CD4-positive, alpha-beta T cell treated with Interleukin-4 for 4 hours (primary cell): Measurements from ENCODE around the gene SRRD.

ENCODE experiments used
- DNase-seq: peaks from one replicate; pipeline ENCODE4 v3.0.0-alpha.2; 2020

SRRD gene

DNA sequence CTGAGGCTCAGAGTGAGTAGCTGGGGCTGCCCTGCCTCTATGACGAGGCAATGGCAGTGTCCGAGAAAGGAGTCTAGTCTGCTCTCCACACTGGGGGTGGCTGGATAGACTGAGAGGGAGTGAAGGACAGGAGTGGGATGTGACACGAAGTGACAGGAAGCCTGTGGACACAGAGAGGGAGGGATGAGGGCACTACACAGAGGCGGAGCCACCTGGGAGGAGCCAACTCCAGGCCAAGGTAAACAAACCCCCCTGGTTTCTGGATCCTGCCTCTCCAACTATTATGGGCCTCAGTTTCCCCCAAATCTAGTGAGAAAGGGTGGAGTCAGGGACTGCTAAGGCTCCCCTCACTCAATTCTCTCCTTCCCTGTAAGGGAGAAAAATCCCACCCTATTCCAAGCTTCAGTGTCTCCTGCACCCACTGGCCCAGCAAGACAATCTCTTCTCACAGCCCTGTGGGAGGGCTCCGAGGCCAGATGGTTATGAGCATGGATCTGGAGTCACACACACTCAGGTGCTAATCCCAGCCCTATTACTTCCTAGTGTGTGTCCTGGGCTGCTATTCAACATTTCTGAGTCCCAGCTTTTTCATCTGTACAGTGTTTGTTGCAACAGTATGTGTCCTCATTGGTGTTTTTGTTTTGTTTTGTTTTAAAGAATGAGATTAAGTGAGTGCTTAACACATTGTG is 29.7 kb upstream of the SRRD start:
- DNase-seq: no peak

DNA sequence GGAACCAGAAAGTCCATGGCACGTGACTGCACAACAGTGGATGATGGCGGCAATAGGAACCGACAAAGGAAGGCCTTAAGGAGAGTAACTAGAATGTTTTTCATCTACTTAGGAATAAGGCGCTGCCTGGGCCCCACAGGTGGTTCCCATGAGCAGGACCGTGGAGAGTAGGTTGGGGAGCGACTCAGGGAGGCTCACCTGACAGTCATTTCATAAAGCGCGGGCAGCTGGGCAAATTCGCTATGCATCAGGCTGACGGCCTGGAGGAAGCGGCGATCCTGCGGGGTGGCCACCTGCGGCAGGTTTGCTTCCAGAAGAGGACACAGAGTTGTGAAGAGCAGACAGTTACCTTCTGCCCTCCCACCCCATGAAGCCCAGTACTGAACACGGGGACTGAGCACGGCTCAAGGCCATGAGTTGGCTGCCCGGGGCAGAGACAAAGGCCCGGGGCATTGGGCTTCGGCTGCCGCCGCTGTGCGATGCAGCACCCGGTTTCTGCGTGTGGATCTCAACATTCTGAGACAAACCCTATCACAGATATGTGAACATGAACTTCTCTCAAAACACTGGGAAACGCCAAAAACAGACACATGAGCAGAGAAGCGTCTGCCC is 25.9 kb upstream of the SRRD start:
- no peak for DNase-seq

DNA sequence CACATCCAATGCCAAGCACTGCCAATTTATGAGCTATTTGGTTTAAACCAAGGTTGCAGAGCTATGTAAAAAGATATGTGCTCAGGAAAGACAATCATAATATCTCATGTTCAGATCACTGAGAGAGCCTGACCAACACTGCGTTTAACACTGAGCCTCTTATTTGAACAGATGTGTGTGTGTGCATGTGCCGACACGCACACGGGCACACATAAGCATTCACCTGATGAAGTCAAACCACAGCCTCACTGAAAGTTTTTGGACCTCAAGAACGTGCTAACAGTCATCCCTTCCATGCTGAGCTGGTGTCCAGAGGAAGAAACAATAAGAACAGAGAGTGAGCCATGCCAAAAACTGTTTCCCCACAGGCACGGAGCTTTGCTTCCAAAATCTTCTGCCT is 23.5 kb upstream of the SRRD start:
- no peak for DNase-seq

DNA sequence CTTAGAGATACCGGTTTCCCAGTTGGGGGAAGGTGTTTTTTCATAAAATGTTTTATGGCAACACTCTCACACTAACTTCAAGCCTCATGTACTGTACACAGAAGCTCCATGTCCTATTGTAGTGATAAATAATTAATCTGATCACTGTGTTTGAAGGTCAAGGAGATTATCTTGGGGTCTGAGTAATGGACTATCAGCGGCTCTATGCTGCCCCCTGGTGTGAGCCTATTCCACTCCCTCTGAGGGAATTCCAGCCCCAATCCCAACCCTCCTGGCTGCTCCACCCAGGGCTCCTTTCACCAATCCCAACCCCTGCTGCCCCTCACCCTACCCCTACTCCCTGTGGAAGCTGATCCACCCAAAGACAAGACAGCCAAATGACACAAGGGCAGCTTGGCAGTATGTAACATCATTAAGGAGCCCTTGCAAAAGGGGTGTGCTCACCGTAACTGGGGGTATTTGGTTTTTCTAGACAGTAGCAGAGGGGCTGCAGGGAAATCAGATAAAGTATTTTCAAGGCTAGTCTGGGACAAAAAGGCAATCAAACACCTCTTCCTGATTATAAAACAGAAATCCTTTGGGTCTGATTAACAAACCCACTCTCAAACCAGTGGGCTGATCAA is 22.4 kb upstream of the SRRD start:
- DNase-seq: peak; percentile 44

DNA sequence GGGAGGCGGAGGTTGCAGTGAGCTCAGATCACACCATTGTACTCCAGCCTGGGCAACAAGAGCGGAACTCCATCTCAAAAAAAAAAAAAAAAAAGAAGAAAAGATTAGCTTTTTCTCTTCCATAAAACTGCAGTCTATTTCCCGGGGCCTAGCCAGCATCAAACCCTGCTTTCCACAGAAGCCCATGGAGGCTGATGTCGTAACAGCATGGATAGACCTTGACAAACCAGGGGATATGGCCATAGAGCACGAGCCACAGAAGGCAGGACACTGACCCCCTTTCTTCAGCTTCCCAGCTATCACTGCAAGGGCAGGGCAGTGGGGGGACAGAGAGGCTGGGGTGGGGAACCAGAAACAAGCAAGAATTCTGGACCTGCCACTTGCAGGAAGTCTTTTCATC is 21.6 kb upstream of the SRRD start:
- no peak for DNase-seq

DNA sequence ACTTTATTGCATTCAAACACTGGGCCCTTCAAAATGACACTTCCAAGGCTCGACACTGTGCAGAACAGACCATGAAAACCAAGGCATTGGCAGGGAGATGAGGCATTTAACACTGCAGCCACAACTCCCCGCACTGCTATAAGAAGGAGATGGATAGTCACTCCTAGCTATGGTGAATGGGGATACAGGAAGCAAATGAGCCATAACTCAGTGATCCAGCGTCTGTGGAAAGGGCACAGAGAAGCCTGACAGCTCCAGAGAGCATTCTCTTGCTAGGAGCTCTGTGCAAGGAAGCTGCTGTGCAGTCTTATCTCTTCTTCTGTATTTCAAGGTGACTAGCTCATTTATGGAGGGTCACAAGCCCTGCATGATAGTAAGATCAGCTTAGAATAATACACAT is 21.0 kb upstream of the SRRD start:
- DNase-seq: no peak

DNA sequence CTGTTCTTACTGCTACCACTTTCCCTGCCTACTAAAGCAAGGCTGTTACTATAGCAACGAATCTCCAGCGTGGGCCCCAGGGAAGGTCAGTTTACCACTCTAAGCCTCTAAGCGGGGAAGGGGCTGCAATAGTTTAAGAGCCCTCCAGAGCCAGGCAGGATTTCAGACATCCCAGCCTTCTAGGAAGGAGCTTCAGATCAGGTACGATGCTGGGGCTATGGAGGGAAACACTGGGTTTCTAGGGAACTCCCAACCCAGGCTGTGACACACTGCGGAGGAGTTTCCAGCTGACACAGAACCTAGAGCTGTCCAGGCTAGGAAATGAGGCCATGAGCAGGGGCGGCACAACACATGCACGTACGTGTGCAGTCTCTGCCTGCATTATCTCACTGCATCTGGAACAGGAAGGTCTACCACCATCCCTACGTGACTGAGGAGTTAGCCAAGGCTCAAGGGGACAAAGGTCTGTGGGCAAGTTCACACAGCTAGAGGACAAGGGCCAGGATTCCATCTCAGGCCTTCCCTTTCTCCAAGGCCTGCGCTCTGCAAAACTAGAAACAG is 20.5 kb upstream of the SRRD start:
- no peak for DNase-seq

DNA sequence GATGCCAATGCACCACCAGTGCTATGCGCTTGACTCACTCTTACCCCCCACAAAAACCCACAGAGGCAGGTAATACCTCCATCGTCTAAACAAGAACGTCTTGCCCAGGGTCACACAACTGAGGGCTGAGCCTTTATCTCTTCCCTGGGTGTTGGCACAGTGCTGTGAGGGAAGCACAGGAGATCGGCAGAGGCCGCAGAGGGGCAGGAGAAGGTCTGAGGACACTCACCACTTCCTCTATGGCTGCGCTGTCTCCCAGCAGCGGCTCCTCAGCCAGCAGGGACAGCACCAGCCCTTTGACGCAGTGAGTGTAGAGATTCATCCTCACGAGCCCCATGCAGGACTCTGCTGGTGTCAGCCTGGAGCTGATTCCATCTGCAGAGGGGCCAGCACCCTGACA is 20.0 kb upstream of the SRRD start:
- no peak for DNase-seq

- no peak for DNase-seq
Observed at GRCh38 chr22:26464312-26464711, 19.4 kb upstream of the SRRD start.

DNA sequence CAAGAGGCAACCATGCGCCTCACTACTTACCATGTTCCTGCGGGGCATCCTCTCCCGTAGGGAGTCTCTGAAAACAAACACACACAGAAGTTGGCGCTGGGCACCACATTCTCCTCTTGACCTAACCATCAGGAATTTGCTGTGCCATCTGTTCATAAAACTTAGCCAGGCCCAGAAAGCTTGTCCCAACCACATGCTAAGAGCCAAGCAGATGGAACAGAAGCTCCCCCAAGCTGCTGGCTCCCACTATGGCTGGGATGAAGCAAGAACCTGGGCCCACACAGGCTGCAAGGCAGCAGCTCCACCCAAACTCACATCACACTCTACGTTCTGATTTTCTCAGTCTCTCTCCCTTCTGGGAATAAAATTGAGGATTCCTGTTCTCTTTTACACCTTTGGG is 17.5 kb upstream of the SRRD start:
- DNase-seq: no peak

DNA sequence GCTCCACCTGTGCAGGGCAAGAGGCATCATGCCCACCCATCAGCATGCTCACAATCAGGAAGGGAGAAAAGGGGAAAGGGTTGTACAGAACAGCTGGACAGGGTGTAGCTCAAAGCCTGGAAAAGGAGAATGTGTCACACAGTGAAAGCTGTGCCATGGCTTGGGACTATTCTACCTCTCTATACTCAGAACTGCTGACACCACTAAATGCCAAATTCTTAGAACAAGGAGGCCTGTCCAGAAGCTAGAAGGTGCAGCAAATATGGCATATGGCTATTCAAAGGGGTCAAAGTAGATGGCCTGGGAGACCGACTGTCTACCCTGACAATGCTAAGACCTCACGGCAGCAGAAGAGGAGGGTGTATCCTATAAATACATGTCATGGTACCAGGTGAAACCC is 12.9 kb upstream of the SRRD start:
- DNase-seq: no peak

- no peak for DNase-seq
Observed at GRCh38 chr22:26471522-26471921, 12.2 kb upstream of the SRRD start.

GRCh38 chr22:26474682-26475081 is 9.0 kb upstream of the SRRD start:
- no peak for DNase-seq

- no peak for DNase-seq
Observed at GRCh38 chr22:26476705-26477340, 6.9 kb upstream of the SRRD start.

GRCh38 chr22:26477341-26477731 is 6.3 kb upstream of the SRRD start:
- no peak for DNase-seq

GRCh38 chr22:26479043-26479791 is 4.5 kb upstream of the SRRD start:
- no peak for DNase-seq

- DNase-seq: no peak
Observed at GRCh38 chr22:26479792-26480610, 3.7 kb upstream of the SRRD start.

DNA sequence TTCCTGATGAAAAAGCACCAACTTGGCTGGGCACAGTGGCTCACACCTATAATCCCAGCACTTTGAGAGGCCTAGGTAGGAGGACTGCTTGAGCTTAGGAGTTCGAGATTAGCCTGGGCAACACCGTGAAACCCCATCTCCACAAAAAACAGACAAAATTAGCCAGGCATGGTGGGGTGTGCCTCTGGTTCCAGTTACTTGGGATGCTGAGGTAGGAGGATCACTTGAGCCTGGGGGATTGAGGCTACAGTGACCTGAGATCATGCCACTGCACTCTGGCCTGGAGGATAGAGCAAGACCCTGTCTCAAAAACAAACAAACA is 3.1 kb upstream of the SRRD start:
- DNase-seq: no peak

DNA sequence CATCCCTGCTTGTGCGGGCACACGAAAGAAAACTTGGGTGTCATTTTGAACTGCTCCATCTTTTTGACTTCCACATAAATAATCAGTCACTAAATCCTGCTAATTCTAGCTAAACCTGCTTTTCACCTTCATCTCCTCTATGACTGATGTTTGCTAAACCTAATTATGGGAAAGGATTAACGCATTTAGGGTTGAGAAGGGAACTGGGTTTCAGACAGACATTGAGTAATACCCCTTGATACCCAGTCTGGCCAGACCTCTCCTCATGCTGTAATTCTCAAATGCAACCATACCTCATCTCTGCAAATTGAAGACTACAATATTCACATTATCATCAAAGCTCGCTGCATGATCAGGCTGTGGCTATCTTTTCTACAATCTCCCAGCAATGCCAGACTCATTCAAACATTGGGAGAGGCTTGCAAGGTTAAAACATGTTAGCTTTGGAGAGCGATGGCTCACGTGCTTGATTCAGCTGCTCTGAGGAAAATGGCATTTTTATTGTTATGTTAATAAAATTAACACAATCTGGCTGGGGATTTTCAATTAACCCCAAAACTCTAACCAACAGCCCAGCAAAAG is 2.5 kb upstream of the SRRD start:
- DNase-seq: no peak

DNA sequence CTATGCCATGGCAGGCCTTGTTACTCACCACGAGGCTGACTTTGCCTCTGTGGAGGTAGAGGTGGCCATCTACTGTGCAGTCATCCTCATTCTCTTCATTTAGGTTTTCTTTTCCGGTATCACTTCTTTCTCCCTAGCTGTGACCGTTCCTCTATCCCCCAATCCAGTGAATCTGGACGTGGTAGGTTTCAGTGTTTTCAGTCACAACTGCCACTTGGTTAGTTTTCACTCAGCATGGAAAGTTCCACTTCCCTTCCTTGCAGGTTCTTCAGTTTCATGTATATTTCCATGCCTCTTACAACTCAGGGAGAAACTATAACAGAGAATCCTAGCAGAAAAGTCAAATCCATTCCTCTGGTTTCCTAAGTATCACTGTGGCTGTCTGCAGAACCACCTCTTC is 2.0 kb upstream of the SRRD start:
- no peak for DNase-seq

DNA sequence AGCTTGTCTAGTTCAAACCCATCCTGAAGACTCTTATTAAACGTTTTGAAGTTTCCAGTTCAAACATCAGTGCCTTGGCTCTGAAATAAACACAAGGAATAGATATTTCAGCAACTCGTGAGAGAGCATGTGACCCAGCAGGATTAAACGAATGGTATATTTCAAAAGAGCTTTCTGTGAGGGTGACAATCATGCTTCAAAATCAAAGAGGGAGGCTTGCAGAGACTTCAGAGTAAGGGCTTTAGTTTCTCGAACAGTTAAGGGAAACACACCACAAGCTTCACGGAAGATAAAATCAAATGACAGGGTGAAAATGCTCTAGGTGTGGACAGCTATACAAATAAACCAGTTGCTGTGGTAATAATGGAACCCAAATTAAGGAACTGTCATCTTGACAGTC is 1.5 kb upstream of the SRRD start:
- no peak for DNase-seq

DNA sequence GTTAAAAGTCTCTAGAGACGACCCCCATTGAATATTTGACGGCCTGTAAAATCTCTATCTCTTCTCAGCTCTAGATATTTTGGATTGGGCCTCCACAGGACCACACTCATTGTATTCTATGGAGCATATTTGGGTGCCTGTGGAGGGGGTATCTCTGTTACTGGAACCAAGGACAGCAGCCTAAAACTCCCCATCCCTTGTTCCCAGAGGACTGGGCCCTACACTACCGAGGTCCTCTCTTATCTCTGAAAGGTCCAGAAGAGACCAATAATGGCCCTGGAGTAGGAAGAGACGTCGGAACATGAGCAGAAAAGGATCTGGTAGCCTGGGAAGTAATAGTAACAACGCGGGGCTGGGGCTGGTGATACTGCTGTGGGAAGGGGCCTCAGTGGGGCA is 636 bp upstream of the SRRD start:
- no peak for DNase-seq
